ENCODE results near the gene CHST13. TPM values are rescaled to one million over a fixed set of nuclear protein-coding genes. Genes with fewer than 3 reads are reported as not detected.
A peak's percentile ranks its signal among the peaks of the same experiment; 100 is the strongest.

Gene CHST13
- polyA plus RNA-seq, 3 donors: 16.6 to 41.8 (median 39.2) TPM

- Histone ChIP-seq H3K9ac (ENCODE audit: insufficient read depth, low read length, poor library complexity, severe bottlenecking) (no peak overlapping the region), H3K27me3 (ENCODE audit: control insufficient read depth in 2 of 2, insufficient read depth in 2 of 2, low read length in 2 of 2) (no peaks in the 10 kb centered on the region), H2AFZ (ENCODE audit: insufficient read depth, low read depth, low read length, poor library complexity, severe bottlenecking) (peak overlapping the region; percentile 13), H3K79me2 (ENCODE audit: insufficient read depth, low read length) (peaks cover under 1% of the 10 kb centered on the region), H4K20me1 (ENCODE audit: insufficient read depth, low read length) (no peaks in the 10 kb centered on the region), H3K4me3 (replicated peaks in 1 of 3; ENCODE audit: low read depth in 2 of 3, low read length in 3 of 3) (no peak overlapping the region), H3K36me3 (replicated peaks in 1 of 2; ENCODE audit: control insufficient read depth in 1 of 2, insufficient read depth in 2 of 2, low read length in 2 of 2) (peaks cover 11 to 43% of the 10 kb centered on the region in 2 donors), H3K4me2 (replicated peaks; ENCODE audit: extremely low read depth, low read length, poor library complexity, severe bottlenecking) (peak overlapping the region; percentile 62), H3K9me3 (replicated peaks in 1 of 2; ENCODE audit: control insufficient read depth in 1 of 2, insufficient read depth in 1 of 2, low read length in 2 of 2) (no peaks in the 10 kb centered on the region), H3K27ac (ENCODE audit: low read depth in 1 of 2, low read length in 2 of 2) (peak overlapping the region; percentile 51 to 66), H3K4me1 (ENCODE audit: control insufficient read depth in 1 of 2, insufficient read depth in 2 of 2, low read length in 2 of 2) (peaks cover 20 to 27% of the 10 kb centered on the region in 2 donors)
- Mint-ChIP-seq H3K36me3 (peaks cover 25 to 58% of the 10 kb centered on the region in 2 donors), H3K4me3 (no peak overlapping the region), H3K4me1 (peaks cover 28% of the 10 kb centered on the region), H3K27me3 (ENCODE audit: low read depth in 3 of 3) (peaks cover 0 to 3% (median 2%) of the 10 kb centered on the region in 3 donors), H3K9me3 (peaks cover 0 to 5% (median 0%) of the 10 kb centered on the region in 7 donors), H3K27ac (peak overlapping the region; percentile 77 to 92 (median 88))
- DNase-seq: no peak
- whole genome bisulfite sequencing (ENCODE audit: insufficient coverage): 85% methylated on average over 8 of the region's 10 CpGs
- intact Hi-C loops (cut with micrococcal nuclease): loop anchor here in 1 of 2 donors (1.0 kb wide), 1 partner anchor 11 kb away; no protein-coding TSS in a partner anchor
- TF ChIP-seq CTCF (IDR thresholded peaks at IDR 0.05): no peak
Measured at GRCh38 chr3:126539558-126540250, 15.7 kb downstream of the CHST13 start.

GRCh38 chr3:126540342-126540849, 16.4 kb downstream of the CHST13 start:
- Histone ChIP-seq H4K20me1 (ENCODE audit: insufficient read depth, low read length) (no peaks in the 10 kb centered on the region), H3K9ac (ENCODE audit: insufficient read depth, low read length, poor library complexity, severe bottlenecking) (peak overlapping the region; percentile 19), H3K4me2 (replicated peaks; ENCODE audit: extremely low read depth, low read length, poor library complexity, severe bottlenecking) (peak overlapping the region; percentile 62), H3K4me3 (replicated peaks in 1 of 3; ENCODE audit: low read depth in 2 of 3, low read length in 3 of 3) (peak overlapping the region; percentile 0 to 65 (median 6)), H3K27me3 (ENCODE audit: control insufficient read depth in 2 of 2, insufficient read depth in 2 of 2, low read length in 2 of 2) (no peaks in the 10 kb centered on the region), H3K9me3 (replicated peaks in 1 of 2; ENCODE audit: control insufficient read depth in 1 of 2, insufficient read depth in 1 of 2, low read length in 2 of 2) (no peaks in the 10 kb centered on the region), H3K79me2 (ENCODE audit: insufficient read depth, low read length) (no peaks in the 10 kb centered on the region), H3K4me1 (ENCODE audit: control insufficient read depth in 1 of 2, insufficient read depth in 2 of 2, low read length in 2 of 2) (peaks cover 26 to 33% of the 10 kb centered on the region in 2 donors), H3K27ac (ENCODE audit: low read depth in 1 of 2, low read length in 2 of 2) (peak overlapping the region; percentile 51 to 66), H3K36me3 (replicated peaks in 1 of 2; ENCODE audit: control insufficient read depth in 1 of 2, insufficient read depth in 2 of 2, low read length in 2 of 2) (peaks cover 11 to 36% of the 10 kb centered on the region in 2 donors), H2AFZ (ENCODE audit: insufficient read depth, low read depth, low read length, poor library complexity, severe bottlenecking) (peak overlapping the region; percentile 64)
- H3K4me1 Mint-ChIP-seq: peaks cover 35% of the 10 kb centered on the region
- H3K27me3 Mint-ChIP-seq (ENCODE audit: low read depth in 3 of 3): peaks cover 0 to 3% (median 2%) of the 10 kb centered on the region in 3 donors
- intact Hi-C loops (cut with micrococcal nuclease): loop anchor here in 1 of 2 donors (1.0 kb wide), 1 partner anchor 12 kb away; no protein-coding TSS in a partner anchor
- DNase-seq: peak; percentile 67 to 78 (median 70)
- peaks cover 0 to 5% (median 0%) of the 10 kb centered on the region in 7 donors for H3K9me3 Mint-ChIP-seq
- peak overlapping the region; percentile 77 to 92 (median 88) for H3K27ac Mint-ChIP-seq
- H3K4me3 Mint-ChIP-seq: peak overlapping the region; percentile 75 to 89
- H3K36me3 Mint-ChIP-seq: peaks cover 20 to 51% of the 10 kb centered on the region in 2 donors
- no peak for TF ChIP-seq CTCF (IDR thresholded peaks at IDR 0.05)
- WGBS (ENCODE audit: insufficient coverage): 17% methylated on average over 5 of the region's 9 CpGs

Data from CD14-positive monocyte (primary cell).